GM21825 (cell line): ENCODE results near the gene FAM53C.

Source experiments
- ATAC-seq: cut with Tn5 transposase; IDR thresholded peaks from one replicate; pipeline ENCODE4 v1.9.1; 2021; ENCODE audit warnings: mild to moderate bottlenecking, moderate library complexity; ENCODE audit not compliant: unreplicated experiment

The FAM53C gene

DNA sequence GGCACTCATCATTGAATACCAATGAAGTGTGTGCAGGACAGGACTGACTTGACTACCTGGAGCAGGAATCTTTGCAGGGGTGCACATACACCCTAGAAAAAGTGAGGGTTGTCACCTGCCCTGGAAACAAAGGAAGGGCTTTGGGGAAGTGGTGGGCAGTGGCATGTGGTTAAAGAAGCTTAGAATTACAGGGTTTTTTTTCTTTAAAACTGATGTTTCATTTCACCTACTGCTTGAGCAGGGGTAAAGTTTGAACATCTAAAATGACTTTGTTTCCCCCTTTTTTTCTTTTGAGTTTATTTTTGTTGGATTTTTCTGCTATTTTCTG lies 12.5 kb downstream of the FAM53C start:
- ATAC-seq: no peak

GRCh38 chr5:138351056-138351455 lies 13.0 kb downstream of the FAM53C start:
- no peak for ATAC-seq

- no peak for ATAC-seq
These were observed 13.5 kb downstream of the FAM53C start for GRCh38 chr5:138351517-138351916.

GRCh38 chr5:138352071-138352721 lies 14.1 kb downstream of the FAM53C start, which contains the start of gene KDM3B:
TSS of gene KDM3B (plus strand) at chr5:138352685. CDS start at chr5:138352796, 111 bp downstream.
- peak; percentile 56 for ATAC-seq

DNA sequence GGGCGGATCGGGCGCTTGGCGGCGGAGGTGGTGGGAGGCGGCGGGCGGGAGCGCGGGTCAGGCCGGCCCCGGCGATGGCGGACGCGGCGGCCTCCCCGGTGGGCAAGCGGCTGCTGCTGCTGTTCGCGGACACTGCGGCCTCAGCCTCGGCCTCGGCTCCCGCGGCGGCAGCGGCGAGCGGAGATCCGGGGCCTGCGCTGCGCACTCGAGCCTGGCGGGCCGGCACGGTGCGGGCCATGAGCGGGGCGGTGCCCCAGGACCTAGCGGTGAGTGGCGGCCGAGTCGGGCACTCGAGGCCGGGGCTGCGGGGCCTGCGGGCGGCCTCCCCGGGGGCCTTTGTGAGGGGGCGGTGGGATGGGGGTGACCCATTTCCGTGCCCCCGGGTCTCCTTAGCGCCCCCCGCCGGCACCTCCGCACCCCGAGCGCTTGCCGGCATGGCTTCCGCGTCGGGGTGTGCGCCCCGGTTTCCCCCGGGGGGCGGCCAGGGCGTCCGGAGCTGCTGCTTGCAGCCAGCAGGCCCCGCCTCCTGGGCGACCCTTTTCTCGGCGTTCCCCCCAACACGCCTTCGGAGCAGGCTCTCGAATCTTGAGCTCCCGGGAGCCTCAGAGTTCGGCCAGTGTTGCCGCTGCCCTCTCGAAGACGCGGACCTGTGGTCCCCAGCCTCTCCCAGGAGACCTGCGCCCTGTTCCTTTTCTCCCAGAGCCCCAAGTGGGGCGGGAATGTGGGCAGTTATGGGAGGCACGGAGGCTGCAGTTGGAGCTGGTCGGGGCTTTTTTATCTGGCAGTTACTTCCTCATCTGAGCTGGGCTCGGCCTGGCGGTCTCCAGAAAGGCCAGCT lies 14.9 kb downstream of the FAM53C start:
- peak; percentile 42 for ATAC-seq

DNA sequence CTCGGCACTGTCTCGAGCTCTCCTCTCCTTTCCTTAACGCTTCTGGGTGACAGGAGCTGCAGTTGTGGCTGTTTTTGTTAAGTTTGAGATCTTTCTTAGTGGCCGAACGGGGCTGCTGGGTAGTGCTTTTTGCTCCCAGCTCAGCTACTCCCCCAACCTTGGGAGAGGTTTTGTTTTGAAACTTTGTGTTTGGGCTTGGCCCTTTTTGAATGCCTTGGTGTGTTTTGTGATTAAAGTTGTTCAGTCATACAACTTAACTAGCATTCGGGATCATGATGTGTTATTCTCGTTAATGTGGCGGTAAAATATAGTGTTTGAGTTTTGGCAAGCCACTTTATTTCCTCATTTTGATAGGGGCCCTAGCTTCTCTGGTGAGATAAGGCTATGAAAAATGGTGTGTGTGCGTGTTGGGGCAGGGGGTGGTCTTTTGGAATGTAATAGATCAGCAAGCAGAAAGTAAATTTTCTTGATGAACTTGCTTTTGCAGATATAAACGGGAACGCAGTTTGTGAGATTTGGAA lies 15.6 kb downstream of the FAM53C start:
- no peak for ATAC-seq

- no peak for ATAC-seq
These were observed 16.3 kb downstream of the FAM53C start for GRCh38 chr5:138354387-138354786.

DNA sequence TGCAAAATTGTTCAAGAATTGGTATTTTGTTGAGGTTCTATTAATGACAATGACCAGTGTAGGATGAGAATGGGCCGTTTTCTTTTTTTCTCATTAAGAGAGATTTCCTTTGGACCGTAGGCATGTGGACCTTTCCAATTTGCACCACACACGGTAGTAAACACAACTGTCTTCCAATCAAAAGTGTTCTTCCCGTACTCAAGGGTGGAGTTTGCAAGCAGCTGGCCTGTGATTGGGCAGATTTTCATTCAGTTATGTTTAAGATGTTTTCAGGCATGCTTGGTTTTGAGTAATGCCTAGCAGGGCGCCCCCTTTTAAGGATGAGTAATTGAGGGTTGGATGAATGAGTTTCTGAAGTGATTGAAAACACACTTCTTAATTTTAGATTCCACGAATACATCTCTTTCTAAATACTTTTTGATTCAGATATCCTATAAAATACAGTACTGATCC lies 16.9 kb downstream of the FAM53C start:
- ATAC-seq: no peak

DNA sequence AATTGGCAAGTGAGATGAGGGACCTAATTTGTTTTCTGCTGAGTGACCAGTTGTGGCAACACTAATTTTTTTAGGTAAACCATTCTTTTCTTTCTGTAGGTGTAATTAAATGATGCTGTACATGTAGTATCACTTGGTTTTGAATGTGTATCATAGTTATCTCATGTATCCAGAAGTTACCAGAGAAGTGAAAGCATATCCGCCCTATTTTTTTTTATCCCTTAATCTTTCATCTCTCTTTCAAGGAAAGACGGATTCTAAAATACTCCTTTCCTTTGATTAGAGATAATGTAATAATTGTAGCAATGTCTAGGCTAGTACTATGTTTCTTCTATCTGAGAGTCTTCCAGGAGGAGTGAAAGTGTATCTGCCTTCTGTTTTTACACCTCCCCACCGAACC lies 21.6 kb downstream of the FAM53C start:
- ATAC-seq: no peak

DNA sequence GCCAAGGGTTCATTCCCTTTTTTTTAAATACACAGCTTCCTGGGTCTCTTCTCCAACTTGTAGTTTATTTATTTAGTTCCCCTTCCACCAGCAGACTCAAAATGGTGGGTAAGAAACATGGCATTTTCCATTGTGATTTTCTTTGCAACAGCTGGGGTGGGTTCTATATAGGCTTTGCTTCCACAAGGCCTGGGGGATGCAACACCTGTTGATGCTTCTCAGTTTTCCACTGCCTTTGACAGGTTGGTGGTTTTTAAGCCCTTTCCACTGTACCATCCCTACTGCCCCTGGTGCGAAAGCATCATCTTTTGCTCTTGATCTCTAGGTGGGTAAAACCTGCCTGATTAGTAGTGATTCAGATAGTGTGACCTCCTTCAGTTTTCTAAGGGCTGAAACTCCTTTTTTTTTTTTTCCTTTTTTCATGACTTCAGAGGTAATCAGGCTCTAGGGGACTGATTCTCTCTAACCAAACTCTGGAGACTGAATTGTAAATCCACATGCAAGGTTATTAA lies 22.9 kb downstream of the FAM53C start:
- no peak for ATAC-seq

DNA sequence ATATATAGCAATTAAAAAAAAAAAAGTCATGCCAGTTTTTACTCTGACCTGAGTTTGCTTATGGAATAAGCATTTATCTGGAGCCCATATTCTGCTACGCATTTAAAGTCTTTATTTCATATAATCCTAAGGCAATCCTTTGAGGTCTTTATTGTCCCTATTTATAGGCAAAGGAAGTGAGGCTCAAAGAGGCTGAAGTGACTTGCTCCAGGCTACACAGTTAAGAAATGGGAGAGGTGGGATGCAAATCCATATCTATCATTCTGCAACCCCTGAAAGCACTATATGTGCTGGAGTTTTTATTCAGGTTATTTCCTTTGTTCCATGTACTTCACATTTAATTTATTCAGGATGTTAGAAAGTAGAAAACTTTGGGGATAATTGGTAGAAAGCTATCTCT lies 26.5 kb downstream of the FAM53C start:
- ATAC-seq: no peak

DNA sequence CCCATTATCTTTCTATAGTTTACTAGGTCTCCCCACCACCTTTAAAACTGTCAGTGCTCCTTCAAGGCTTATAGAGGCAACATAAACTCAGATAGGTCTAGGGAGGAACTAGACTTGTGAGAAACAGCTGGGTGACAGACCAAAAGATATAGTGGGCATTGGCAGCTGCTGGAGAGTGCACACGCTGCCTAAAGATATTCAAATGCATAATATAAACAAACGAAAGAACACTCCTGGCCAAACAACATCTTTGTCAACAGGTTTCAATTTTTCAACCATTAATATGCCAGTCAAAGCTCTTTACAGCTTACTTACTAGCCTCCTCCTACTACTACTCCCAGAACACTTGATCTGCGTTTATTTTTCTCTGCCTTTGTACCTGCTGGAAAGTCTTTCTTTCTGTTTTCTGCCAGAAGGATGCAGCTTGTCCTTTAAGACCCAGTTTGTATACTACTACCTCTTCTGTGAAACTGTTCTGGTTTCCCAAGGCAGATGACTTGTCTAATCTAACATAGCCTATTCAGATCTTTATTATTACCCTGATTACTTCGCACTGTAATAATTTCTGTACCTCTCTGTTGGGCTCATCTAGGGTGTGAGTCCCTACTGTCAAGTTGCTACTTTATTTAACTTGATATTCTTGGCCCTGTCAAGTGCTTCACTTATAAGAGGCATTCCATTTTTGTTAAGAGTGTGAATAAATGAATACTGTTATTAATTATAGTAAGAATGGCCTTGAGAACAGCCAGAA lies 28.7 kb downstream of the FAM53C start:
- ATAC-seq: no peak

- no peak for ATAC-seq
These were observed 31.2 kb downstream of the FAM53C start for GRCh38 chr5:138369261-138369660.

- ATAC-seq: no peak
These were observed 31.6 kb downstream of the FAM53C start for GRCh38 chr5:138369706-138370105.

DNA sequence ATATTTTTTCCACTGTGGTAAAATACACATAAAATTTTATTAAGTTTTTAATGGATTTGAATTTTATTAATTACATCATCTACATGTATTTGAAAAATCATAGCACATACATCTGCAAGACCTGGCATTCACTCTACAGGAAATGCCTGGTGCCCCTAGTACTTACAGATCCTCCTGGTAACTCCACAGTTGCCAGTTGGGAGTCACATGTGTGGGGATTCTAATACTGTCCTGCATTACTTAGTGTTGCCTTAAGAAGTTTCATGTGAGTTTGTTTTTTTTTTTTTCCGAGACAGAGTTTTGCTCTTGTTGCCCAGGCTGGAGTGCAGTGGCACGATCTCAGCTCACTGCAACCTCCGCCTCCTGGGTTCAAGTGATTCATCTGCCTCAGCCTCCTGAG lies 32.5 kb downstream of the FAM53C start:
- ATAC-seq: no peak

DNA sequence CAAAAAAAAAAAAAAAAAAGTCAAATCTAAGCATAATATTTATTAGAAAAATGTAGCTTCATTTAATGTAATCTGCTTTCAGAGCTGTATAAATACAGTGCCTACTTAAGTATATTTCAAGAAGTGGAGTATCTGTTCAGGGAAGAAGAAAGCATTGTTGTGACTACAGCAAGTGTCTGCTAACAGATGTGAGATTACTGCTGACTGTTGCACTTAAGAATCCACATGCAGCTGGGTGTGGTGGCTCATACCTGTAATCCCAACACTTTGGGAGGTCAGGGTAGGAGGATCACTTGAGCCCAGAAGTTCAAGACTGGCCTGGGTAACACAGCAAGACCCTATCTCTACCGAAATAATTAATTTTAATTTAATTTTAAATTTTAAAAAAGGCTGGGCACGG lies 33.4 kb downstream of the FAM53C start:
- no peak for ATAC-seq

DNA sequence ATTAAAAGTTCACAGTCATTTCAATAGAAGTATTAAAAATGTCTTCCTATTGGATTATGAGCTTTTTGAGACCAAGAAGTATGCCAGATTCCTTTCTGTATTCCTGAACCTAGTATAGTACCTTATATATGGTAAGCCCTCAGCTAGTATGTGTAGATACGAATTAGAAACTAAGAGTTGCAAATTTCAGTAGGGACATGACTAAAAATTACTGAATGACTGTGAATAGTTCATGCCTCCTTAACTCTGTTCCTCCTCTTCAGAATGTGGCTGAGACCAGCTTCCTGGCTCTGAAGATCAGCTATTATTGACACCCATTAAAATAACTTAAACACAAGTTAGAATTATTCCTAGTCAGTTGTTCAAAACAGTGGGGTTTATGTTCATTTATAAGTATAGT lies 34.2 kb downstream of the FAM53C start:
- ATAC-seq: peak; percentile 64

GRCh38 chr5:138372653-138373052 lies 34.6 kb downstream of the FAM53C start:
- ATAC-seq: no peak

GRCh38 chr5:138382347-138382746 lies 44.3 kb downstream of the FAM53C start:
- no peak for ATAC-seq

GRCh38 chr5:138385660-138386059 lies 47.6 kb downstream of the FAM53C start:
- ATAC-seq: no peak

DNA sequence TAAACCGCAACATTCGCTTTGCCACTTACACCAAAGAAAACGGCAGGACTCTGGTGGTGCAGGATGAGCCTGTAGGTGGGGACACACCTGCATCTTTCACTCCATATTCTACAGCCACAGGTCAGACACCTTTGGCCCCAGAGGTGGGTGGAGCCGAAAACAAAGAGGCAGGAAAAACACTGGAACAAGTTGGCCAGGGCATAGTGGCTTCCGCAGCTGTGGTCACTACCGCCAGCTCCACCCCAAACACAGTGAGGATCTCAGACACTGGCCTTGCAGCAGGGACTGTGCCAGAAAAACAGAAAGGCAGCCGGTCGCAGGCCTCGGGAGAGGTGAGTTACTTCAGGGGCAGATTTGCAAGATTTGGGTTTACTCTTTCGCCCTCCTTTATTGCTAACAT lies 48.2 kb downstream of the FAM53C start:
- ATAC-seq: no peak
